NCI-H446 (cell line): Measurements from ENCODE around the gene CELF2.

ENCODE experiments used
- DNase-seq, 2 experiments: peaks; one replicate each; lab custom pipeline; 2025; lab: John Stamatoyannopoulos, UW

Gene CELF2

DNA sequence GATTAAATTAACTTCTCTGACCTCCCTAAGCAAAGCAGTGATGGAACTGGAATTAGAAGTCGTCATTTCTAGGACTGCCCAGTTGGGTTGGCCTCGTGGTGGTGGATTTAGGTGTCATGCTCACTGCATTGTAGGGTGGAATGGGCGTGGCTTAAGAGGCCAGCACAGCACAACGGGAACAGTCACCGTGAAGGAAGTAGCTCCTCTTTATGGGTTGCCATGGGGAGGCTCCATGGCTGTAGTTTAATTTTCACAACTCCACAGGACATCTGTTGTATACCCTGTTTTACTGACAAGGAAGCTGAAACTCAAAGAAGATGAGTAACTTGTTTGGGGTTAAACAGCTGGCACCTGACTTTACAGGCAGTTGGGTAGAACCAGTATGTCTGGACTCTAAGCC, 208.3 kb downstream of the CELF2 start:
- DNase-seq: no peak

DNA sequence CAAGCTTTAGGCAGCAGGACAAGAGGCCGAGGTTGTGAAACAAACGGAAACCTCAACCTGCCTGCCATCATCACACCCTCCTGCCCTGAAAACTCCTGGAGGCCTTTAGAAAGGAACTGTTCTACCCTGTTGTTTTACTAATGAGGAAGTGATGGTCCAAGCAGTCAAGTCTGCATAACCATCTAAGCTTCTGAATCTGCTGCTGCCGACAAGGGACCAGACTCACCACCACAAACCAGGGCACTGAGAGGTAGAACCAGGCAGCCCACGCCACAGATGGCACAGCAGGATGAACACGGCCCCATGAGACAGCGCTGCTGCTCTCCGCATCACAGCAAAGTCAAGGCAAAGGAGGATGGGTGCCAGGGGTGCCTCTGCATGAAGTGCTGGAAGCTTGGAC, 209.4 kb downstream of the CELF2 start:
- DNase-seq: no peak

GRCh38 chr10:11229893-11230292, 212.2 kb downstream of the CELF2 start:
- DNase-seq: no peak

DNA sequence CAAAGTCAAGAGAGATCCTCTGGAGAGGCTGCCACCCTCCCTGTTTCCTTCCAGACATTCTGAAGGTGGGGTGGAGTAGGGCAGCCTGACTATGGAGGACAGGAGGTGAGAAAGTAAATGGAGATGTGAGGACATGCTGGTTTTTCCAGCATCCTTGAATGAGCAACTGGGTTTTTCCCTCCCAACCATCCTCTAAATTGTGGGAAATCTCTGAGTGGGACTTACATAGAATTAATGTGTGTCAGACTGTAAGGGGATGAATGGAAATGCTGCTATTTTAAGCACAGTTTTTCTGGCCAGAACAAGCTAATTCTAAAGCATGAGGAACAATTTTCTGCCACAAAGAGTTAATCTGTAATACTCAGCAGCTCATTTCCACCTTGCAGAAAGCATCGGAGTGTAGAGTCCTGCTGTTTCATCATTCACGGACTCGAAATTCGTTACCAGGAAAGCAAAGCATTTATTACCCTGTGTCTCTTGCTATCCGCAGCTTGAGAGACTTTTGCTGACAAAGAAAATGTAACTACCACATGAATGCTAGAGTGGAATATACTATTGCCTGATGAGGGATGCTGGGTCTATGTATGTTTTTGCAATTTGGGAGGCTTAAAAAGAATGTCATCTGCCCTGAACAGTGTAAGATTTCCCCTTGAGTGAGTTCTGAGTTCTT, 213.0 kb downstream of the CELF2 start:
- DNase-seq: no peak

DNA sequence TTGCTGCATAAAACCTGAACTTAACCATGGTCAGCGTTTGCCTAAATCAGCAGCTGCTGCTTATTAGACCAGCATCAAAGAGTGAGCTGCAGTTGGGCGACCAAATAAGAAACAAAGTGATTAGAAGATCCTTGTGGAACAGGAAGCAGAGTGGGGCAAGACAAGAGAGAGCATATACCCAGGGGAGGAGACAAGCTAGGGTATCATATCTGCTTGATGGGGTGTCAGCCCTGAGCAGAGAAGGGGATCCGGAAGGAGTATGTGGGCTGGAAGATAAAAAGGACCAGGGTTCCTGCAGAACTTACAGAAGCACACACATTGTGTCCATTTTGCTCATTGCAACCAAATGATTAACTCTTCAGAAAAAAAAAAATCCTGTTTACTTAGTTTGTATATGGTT, 213.6 kb downstream of the CELF2 start:
- no peak for DNase-seq

DNA sequence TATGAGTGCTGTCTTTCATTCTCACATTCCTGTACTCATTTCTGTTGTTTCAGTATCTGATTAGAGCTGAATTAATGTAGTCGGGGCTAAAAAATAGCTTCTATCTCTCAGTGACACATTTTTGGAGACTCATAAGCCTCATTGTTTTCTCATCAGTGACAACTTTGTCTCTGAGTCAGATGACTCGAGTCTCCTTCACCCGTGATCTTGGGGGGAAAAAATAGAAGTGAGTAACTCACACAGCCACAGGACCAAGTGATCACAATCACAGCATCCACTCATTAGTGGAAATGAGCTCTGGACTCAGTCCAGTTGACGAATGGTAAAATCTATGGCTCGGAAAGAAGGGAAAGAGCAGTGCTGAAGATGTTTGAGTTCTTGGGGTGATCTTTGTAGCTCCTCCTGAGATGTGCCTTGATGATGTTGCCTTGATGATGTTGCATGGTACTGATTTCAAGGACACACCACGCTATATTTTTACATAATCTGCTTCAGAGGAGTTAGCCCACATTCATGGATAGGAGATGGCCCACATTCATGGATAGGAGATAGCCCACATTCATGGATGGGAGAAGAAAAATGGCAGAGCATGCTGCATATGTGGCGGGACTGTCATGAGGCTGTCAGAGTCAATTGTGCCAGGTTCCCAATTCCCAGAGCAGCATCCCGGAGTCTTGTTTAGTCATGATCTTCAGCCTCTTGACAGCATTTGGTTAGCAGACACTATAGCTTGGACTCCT, 214.7 kb downstream of the CELF2 start:
- DNase-seq: no peak

DNA sequence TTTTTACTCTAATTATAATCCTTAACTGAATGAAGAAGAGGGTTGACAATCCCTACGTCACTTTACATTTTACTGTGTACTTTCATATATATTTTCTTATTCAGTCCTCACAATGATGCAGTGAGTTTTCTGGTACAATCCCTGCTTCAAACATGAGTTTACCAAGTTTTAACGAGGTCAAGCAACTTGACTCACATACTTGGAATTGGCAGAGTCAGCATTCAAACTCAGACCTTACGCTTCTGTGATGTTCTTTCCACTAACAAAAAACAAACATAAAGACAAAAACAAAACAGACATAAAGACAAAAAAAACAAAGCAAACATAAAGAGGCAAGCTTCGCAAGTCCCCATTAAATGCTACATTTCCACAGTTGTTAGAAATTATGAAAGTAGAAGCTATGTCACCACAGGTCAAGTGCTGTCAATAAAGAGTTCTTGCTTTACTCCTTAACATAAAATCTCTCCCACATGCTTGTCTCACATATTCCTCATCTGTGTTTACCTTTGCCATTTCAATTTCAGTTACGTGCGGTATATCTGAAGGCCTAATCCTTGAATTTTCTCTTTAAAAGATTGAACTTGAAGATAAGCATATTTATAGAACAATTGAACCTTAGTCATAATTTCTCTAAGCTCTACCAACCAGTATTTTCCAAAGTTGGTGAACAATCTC, 217.3 kb downstream of the CELF2 start:
- DNase-seq: no peak

DNA sequence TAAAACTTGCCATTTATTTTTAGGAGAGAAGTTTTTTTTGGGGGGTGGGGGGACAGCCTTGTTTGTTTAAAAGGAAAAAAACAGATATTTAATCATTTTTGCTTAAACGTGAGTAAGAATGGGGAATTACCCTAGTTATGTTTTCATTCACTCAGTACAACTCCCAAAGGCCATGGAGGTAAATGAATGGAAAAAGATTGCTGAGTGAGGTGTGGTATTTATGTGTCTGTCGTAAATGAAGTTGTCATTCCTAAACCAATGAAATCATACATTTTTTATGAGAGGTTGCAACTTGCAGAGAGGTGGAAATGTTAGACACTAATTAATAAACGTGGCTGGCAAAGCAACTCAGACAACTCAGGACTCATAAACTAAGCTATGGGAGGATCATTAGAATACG, 218.1 kb downstream of the CELF2 start:
- no peak for DNase-seq

- no peak for DNase-seq
Measured at GRCh38 chr10:11236234-11236633, 218.6 kb downstream of the CELF2 start.

GRCh38 chr10:11237571-11237970, 219.9 kb downstream of the CELF2 start:
- DNase-seq: no peak

GRCh38 chr10:11238893-11239292, 221.2 kb downstream of the CELF2 start:
- DNase-seq: no peak

- DNase-seq: no peak
Measured at GRCh38 chr10:11240641-11241040, 223.0 kb downstream of the CELF2 start.

DNA sequence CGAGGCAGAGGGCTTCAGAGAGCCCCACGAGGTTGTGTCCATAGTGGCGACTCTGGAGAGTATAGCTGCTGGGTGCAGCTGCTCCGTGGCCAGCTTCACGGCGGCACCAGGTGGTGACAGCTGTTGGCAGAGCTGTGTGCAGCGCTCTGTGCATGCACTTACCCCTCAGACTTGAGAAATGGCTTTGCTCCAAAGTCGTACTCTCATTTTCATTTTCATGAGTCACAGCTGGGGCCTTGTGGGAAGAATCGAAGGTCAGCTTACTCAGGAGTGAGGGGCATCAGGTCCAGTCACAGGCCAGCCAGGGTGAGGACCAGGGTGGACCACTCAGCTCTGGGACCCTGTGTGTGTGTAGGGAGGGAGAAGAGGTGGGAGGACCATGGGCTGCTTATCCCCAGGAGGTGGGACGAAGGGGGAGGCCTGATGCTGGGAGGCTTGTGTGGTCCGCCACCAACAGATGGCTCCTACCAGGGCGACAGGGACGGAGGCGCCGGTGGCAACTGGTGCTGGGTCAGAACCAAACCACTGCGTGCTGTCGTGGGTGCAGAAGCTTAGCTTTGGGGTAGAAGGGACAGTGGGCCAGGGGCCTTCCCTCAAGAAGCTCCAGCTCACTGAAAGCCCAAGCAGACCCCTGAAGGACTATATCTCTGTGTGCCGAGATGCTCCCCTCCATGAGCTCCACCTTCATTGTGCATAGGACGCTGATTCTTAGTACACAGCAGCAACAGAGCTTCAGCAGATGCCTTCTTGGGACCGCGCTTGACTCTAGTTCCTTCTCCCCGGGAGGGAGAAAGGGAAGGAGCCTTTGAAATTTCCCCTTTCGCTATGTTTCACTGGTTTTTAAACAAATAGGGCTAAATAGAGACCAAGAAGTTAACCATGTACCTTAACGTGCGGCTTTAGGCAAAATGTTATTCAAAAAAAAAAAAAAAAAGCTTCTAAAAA, 225.0 kb downstream of the CELF2 start:
- DNase-seq: peak in 1 of 2 experiments; percentile 38

GRCh38 chr10:11243425-11244222, 226.0 kb downstream of the CELF2 start:
- DNase-seq: no peak

- no peak for DNase-seq
Measured at GRCh38 chr10:11245095-11245479, 227.4 kb downstream of the CELF2 start.

DNA sequence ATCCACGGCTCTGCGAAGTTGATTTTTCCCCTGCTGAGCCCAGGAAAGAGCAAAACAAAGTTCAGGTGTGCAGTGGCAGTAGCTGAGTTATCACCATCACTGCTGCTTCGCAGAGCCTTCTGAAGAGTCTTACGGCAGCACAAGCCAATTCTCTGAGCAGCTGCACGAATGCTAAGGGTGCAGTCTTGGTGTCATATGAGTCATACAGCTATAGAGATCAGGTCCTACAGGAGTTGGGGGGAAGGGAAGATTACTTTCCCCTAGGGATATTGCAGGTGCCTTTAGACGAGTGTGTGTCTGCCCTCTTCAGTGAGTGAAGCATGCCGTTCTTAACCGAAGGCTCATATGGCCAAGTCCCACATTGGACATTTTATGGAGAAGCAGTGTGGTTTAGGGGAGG, 227.8 kb downstream of the CELF2 start:
- DNase-seq: no peak

- DNase-seq: no peak
Measured at GRCh38 chr10:11245981-11246590, 228.4 kb downstream of the CELF2 start.

- no peak for DNase-seq
Measured at GRCh38 chr10:11246752-11247467, 229.2 kb downstream of the CELF2 start.

GRCh38 chr10:11249152-11249807, 231.6 kb downstream of the CELF2 start:
- DNase-seq: no peak

DNA sequence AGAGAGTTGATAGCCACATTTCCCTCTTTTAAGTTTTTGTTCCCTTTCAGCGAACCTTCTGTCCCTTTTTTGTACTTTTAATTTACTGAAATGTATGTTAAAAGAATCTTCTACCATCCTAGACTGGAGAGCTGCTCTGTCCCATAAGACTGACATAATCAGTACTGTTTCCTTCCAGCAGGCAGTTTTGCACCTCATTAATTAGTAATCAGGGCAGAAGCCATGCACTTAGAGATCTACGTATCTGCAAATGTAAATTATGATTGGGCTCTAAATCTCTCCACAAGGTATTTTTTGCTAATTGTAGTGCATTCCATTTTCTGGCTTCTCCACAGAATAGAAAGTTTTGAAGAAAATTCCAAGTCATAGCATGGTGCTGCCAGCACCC, 232.1 kb downstream of the CELF2 start:
- no peak for DNase-seq
